ENCODE data around the gene CAMTA1. TPM values are rescaled to one million over a fixed set of nuclear protein-coding genes. Genes with fewer than 3 reads are reported as not detected.
"Not testable (repeated sequence)": the region's sequence is repeated elsewhere in the genome, so short reads cannot be mapped to it uniquely, and the experiment has no call there.

CAMTA1 gene
- total RNA-seq, 1 donor from 2014 or later: 62.9 TPM

DNA sequence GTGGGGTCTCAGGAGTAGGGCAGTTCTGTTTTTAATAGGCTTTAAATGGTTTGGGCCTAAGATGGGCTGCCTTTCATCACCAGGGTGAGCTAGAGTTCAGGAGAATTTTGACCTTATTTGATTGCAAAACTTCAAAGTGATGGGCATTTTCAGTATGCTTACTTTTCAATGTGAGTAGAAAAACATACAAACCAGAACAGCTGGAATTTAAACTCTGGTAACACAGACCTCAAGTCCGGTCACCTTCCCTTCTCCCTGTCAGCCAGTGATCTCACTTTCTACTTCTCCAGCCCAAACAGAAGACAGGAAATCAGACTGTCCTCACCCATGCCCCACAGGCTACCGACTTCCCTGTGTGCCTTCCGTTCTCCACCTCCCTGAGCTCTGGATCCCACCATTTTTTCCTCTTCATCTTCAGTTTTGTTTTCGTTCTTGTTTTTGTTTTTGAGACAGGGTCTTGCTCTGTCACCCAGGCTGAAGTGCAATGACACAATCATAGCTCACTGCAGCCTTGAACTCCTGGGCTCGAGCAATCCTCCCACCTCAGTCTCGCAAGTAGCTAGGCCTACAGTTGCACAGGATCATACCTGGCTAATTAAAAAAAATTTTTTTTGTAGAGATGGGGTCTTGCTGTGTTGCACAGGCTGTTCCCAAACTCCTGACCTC is 374.0 kb downstream of the CAMTA1 start:
- no peak for TF ChIP-seq POLR2A (IDR thresholded peaks at IDR 0.05)
- TF ChIP-seq, protein P1, sequence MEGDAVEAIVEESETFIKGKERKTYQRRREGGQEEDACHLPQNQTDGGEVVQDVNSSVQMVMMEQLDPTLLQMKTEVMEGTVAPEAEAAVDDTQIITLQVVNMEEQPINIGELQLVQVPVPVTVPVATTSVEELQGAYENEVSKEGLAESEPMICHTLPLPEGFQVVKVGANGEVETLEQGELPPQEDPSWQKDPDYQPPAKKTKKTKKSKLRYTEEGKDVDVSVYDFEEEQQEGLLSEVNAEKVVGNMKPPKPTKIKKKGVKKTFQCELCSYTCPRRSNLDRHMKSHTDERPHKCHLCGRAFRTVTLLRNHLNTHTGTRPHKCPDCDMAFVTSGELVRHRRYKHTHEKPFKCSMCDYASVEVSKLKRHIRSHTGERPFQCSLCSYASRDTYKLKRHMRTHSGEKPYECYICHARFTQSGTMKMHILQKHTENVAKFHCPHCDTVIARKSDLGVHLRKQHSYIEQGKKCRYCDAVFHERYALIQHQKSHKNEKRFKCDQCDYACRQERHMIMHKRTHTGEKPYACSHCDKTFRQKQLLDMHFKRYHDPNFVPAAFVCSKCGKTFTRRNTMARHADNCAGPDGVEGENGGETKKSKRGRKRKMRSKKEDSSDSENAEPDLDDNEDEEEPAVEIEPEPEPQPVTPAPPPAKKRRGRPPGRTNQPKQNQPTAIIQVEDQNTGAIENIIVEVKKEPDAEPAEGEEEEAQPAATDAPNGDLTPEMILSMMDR (IDR thresholded peaks at IDR 0.05): no peak
- no peak overlapping the region for H3K4me3 ChIP-seq
- intact Hi-C loops (cut with DNase I): no loop called here
- no peaks in the 10 kb centered on the region for H3K36me3 ChIP-seq
- H3K4me1 ChIP-seq: no peaks in the 10 kb centered on the region
- H3K27ac ChIP-seq: no peak overlapping the region
- H3K9me3 ChIP-seq: no peaks in the 10 kb centered on the region
- DNase-seq (ENCODE audit: extremely low spot score in 2 of 2): no peak
- H3K27me3 ChIP-seq: no peaks in the 10 kb centered on the region

DNA sequence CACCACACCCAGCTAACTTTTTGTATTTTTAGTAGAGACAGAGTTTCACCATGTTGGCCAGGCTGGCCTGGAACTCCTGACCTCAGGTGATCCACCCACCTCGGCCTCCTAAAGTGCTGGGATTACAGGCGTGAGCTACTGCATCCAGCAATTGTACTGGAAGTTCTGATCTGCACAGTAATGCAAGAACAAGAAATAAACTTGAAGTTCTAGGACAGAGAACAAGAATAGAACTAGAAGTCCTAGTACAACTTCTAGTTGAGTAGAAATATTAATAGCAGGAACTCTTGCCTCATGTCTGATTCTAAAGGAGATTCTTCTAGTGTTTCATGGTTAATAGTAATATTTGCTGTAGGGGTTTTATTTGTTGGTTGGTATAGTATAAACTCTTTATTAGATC is 383.3 kb downstream of the CAMTA1 start:
- DNase-seq (ENCODE audit: extremely low spot score in 2 of 2); H3K4me3 ChIP-seq; H3K9me3 ChIP-seq; intact Hi-C loops (cut with DNase I); H3K4me1 ChIP-seq; H3K27me3 ChIP-seq; H3K36me3 ChIP-seq; H3K27ac ChIP-seq: not testable (repeated sequence)

- H3K4me1 ChIP-seq: no peaks in the 10 kb centered on the region
- no peak overlapping the region for H3K4me3 ChIP-seq
- no peaks in the 10 kb centered on the region for H3K36me3 ChIP-seq
- no peak overlapping the region for H3K27ac ChIP-seq
- TF ChIP-seq POLR2A (IDR thresholded peaks at IDR 0.05): no peak
- no peak for TF ChIP-seq POLR2AphosphoS5 (IDR thresholded peaks at IDR 0.05; ENCODE audit: insufficient read depth in 1 of 2, low read depth in 1 of 2)
- TF ChIP-seq, protein P1 (IDR thresholded peaks at IDR 0.05): no peak
- DNase-seq (ENCODE audit: extremely low spot score in 2 of 2): no peak
- intact Hi-C loops (cut with DNase I): no loop called here
- no peaks in the 10 kb centered on the region for H3K27me3 ChIP-seq
- H3K9me3 ChIP-seq: no peaks in the 10 kb centered on the region
Observed at GRCh38 chr1:7171168-7171567, 385.9 kb downstream of the CAMTA1 start.

GRCh38 chr1:7171574-7171973 is 386.3 kb downstream of the CAMTA1 start:
- TF ChIP-seq POLR2AphosphoS5 (IDR thresholded peaks at IDR 0.05; ENCODE audit: insufficient read depth in 1 of 2, low read depth in 1 of 2) (no peak), POLR2A (IDR thresholded peaks at IDR 0.05) (no peak)
- TF ChIP-seq, protein P1 (IDR thresholded peaks at IDR 0.05): no peak
- Histone ChIP-seq H3K27ac (no peak overlapping the region), H3K27me3 (no peaks in the 10 kb centered on the region), H3K36me3 (no peaks in the 10 kb centered on the region), H3K4me3 (no peak overlapping the region), H3K4me1 (no peaks in the 10 kb centered on the region), H3K9me3 (no peaks in the 10 kb centered on the region)
- no peak for DNase-seq (ENCODE audit: extremely low spot score in 2 of 2)
- intact Hi-C loops (cut with DNase I): no loop called here

DNA sequence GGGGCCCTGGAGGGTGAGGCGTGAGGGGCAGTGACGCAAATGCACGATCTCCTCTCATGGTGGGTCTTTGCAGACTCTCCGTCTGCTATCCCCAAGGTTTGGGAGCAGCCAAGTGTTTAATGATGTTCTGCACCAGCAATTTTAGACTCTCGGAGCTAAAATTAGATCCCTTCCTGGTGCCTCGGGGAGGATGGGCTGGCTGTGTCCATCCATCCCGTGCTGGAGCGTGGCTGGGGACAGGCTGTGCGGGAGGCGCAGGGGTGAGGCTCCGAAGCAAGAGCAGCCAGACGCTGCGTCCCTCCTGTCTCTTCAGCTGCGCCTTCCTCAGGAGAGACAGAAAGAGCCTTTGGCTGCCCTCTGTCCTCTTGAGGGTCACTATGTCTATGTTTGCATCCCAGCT is 387.6 kb downstream of the CAMTA1 start:
- Histone ChIP-seq H3K4me3 (no peak overlapping the region), H3K27ac (no peak overlapping the region), H3K27me3 (no peaks in the 10 kb centered on the region), H3K4me1 (no peaks in the 10 kb centered on the region), H3K36me3 (no peaks in the 10 kb centered on the region), H3K9me3 (no peaks in the 10 kb centered on the region)
- DNase-seq (ENCODE audit: extremely low spot score in 2 of 2): no peak
- TF ChIP-seq POLR2AphosphoS5 (IDR thresholded peaks at IDR 0.05; ENCODE audit: insufficient read depth in 1 of 2, low read depth in 1 of 2): no peak
- no peak for TF ChIP-seq POLR2A (IDR thresholded peaks at IDR 0.05)
- TF ChIP-seq, protein P1 (IDR thresholded peaks at IDR 0.05): no peak
- intact Hi-C loops (cut with DNase I): no loop called here
